Neural cell (in vitro differentiated cells): ENCODE results near the gene DPEP2. TPM values are rescaled to one million over a fixed set of nuclear protein-coding genes. Genes with fewer than 3 reads are reported as not detected.

Experiments used
- H2AFZ ChIP-seq: fragments of 200-600, 300-800 bp; sonication (generic), shearing (Covaris generic); 2 replicates; pipeline ENCODE4 v1.6.0; 2014; ENCODE audit warnings: low read depth, mild to moderate bottlenecking, antibody characterized with exemption, low read length, moderate library complexity
- H3F3A ChIP-seq: fragments of 200-600 bp; shearing (Covaris generic); 2 replicates; pipeline ENCODE4 v1.6.1; 2016; ENCODE audit warnings: mild to moderate bottlenecking, moderate library complexity, mixed read lengths, antibody characterized with exemption, low read length; ENCODE audit not compliant: insufficient read depth, poor library complexity, severe bottlenecking
- H3K27ac ChIP-seq: fragments of 200-600, 300-800 bp; sonication (generic), shearing (Covaris generic); 2 replicates; pipeline ENCODE4 v1.5.1; 2014; ENCODE audit warnings: mild to moderate bottlenecking, low read length, moderate library complexity
- H3K27me3 ChIP-seq: fragments of 300-800, 200-600 bp; sonication (generic), shearing (Covaris generic); 2 replicates; pipeline ENCODE4 v1.6.0; 2014; ENCODE audit warnings: mild to moderate bottlenecking, low read depth, low read length, moderate library complexity; ENCODE audit not compliant: insufficient read depth
- H3K36me3 ChIP-seq: fragments of 300-800, 200-600 bp; sonication (generic), shearing (Covaris generic); 2 replicates; pipeline ENCODE4 v1.5.1; 2014; ENCODE audit warnings: mild to moderate bottlenecking, antibody characterized with exemption, low read length, moderate library complexity; ENCODE audit not compliant: insufficient read depth
- H3K4me2 ChIP-seq: fragments of 300-800, 200-600 bp; sonication (generic), shearing (Covaris generic); 2 replicates; pipeline ENCODE4 v1.6.0; 2014; ENCODE audit warnings: mild to moderate bottlenecking, low read length
- H3K4me3 ChIP-seq: fragments of 300-800, 200-600 bp; sonication (generic), shearing (Covaris generic); 2 replicates; pipeline ENCODE4 v1.5.1; 2014; ENCODE audit warnings: mild to moderate bottlenecking, low read length, moderate library complexity
- H3K79me2 ChIP-seq: fragments of 200-600 bp; shearing (Covaris generic); replicated peaks from 2 replicates; pipeline ENCODE4 v1.6.0; 2014; ENCODE audit warnings: mild to moderate bottlenecking, low read length, moderate library complexity; ENCODE audit not compliant: insufficient read depth
- H3K9ac ChIP-seq: fragments of 300-800, 200-600 bp; sonication (generic), shearing (Covaris generic); 2 replicates; pipeline ENCODE4 v1.6.1; 2016; ENCODE audit warnings: mild to moderate bottlenecking, low read length, mixed read lengths
- H3K9me2 ChIP-seq: fragments of 200-600 bp; shearing (Covaris generic); 2 replicates; pipeline ENCODE4 v1.6.1; 2016; ENCODE audit warnings: mild to moderate bottlenecking, low read length, mixed read lengths; ENCODE audit not compliant: insufficient read depth
- H3K9me3 ChIP-seq: fragments of 200-600, 300-800 bp; sonication (generic), shearing (Covaris generic); 2 replicates; pipeline ENCODE4 v1.6.1; 2016; ENCODE audit warnings: mild to moderate bottlenecking, mixed run types, low read length, moderate library complexity, mixed read lengths
- H4K20me1 ChIP-seq: fragments of 200-600 bp; shearing (Covaris generic); 2 replicates; pipeline ENCODE4 v1.6.1; 2016; ENCODE audit warnings: mild to moderate bottlenecking, mixed run types; ENCODE audit not compliant: insufficient read depth
- CTCF ChIP-seq: fragments of 450-650 bp; IDR thresholded peaks from 2 replicates; pipeline ENCODE4 v1.5.1; 2014; ENCODE audit warnings: antibody characterized with exemption, mild to moderate bottlenecking, moderate library complexity; ENCODE audit not compliant: poor library complexity, severe bottlenecking
- EP300 ChIP-seq: fragments of 450-650 bp; conservative IDR thresholded peaks from 2 replicates; pipeline ENCODE4 v1.6.1; 2014; ENCODE audit warnings: antibody characterized with exemption, mild to moderate bottlenecking, moderate library complexity; ENCODE audit not compliant: poor library complexity, severe bottlenecking
- EZH2 ChIP-seq: fragments of 200-600, 300-800 bp; shearing (Covaris generic), sonication (generic); IDR thresholded peaks from 2 replicates; pipeline ENCODE4 v1.6.1; 2014; ENCODE audit warnings: antibody characterized with exemption, low read length, borderline replicate concordance, mild to moderate bottlenecking; ENCODE audit not compliant: insufficient read depth, poor library complexity, severe bottlenecking
- MXI1 ChIP-seq: fragments of 450-650 bp; conservative IDR thresholded peaks from 2 replicates; pipeline ENCODE4 v1.6.1; 2014; ENCODE audit warnings: antibody characterized with exemption, mild to moderate bottlenecking; ENCODE audit not compliant: poor library complexity, severe bottlenecking
- POLR2AphosphoS5 ChIP-seq: IDR thresholded peaks from 2 replicates; pipeline ENCODE4 v1.6.1; 2012
- RAD21 ChIP-seq: fragments of 450-650 bp; conservative IDR thresholded peaks from 2 replicates; pipeline ENCODE4 v1.6.1; 2014; ENCODE audit warnings: antibody characterized with exemption, mild to moderate bottlenecking, moderate library complexity
- REST ChIP-seq: IDR thresholded peaks from 2 replicates; pipeline ENCODE4 v1.6.1; 2012; ENCODE audit warnings: borderline replicate concordance
- SMC3 ChIP-seq: fragments of 450-650 bp; conservative IDR thresholded peaks from 2 replicates; pipeline ENCODE4 v1.6.1; 2014; ENCODE audit warnings: antibody characterized with exemption, mild to moderate bottlenecking, moderate library complexity; ENCODE audit not compliant: poor library complexity
- TAF1 ChIP-seq: IDR thresholded peaks from 2 replicates; pipeline ENCODE4 v1.6.1; 2012; ENCODE audit warnings: low read depth
- polyA plus RNA-seq: library from polyadenylated mRNA; depleted of rRNA; stranded (reverse); fragments of >200 nt; gene quantifications from 2 replicates; pipeline ENCODE4 v1.2.3, GENCODE V29; 2014

The DPEP2 gene
- polyA plus RNA-seq, 1 donor from 2014 or later = not detected

GRCh38 chr16:67941469-67942199 lies 57.6 kb downstream of the DPEP2 start:
- no peaks in the 10 kb centered on the region for H3K79me2 ChIP-seq
- H3K4me2 ChIP-seq = no peak overlapping the region
- no peak overlapping the region for H3K27ac ChIP-seq
- H4K20me1 ChIP-seq = no peaks in the 10 kb centered on the region
- TF ChIP-seq SMC3 = no peak
- TF ChIP-seq MXI1 = no peak
- no peak for TF ChIP-seq EZH2
- no peak overlapping the region for H3K9ac ChIP-seq
- no peaks in the 10 kb centered on the region for H3F3A ChIP-seq
- no peaks in the 10 kb centered on the region for H3K27me3 ChIP-seq
- no peaks in the 10 kb centered on the region for H3K9me2 ChIP-seq
- no peak overlapping the region for H3K4me3 ChIP-seq
- H2AFZ ChIP-seq = no peak overlapping the region
- no peaks in the 10 kb centered on the region for H3K9me3 ChIP-seq
- H3K36me3 ChIP-seq = no peaks in the 10 kb centered on the region

DNA sequence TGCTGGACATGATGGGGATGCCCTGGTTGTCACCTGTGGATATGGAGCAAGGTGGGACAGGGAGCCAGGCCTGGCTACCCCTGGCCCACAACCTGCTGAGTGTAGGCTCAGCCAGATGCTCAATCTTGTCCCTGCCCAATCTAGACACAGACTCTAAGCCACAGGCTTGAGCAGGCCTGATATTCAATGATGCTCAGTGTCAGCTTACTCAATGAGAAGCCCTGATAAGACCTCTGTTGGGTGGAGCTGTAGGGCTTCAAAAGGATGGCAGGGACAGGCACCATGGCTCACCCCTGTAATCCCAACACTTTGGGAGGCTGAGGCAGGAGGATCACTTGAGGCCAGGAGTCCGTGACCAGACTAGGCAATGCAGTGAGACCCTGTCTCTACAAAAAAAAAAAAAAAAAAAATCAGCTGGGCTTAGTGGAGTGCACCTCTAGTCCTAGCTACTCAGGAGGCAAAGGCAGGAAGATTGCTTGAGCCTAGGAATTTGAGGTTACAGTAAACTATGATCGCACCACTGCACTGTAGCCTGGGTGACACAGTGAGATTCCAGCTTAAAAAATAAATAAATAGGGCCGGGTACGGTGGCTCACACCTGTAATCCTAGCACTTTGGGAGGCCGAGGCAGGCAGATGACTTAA lies 58.7 kb downstream of the DPEP2 start:
- Histone ChIP-seq H3K4me2 (no peak overlapping the region), H3K36me3 (no peaks in the 10 kb centered on the region), H3F3A (no peaks in the 10 kb centered on the region), H3K27ac (no peak overlapping the region), H3K27me3 (no peaks in the 10 kb centered on the region), H3K9me2 (no peaks in the 10 kb centered on the region), H3K9me3 (no peaks in the 10 kb centered on the region), H3K4me3 (no peak overlapping the region), H4K20me1 (no peaks in the 10 kb centered on the region), H3K79me2 (no peaks in the 10 kb centered on the region), H3K9ac (no peak overlapping the region), H2AFZ (no peak overlapping the region)
- no peak for TF ChIP-seq POLR2AphosphoS5
- TF ChIP-seq EP300 = no peak
- TF ChIP-seq EZH2 = no peak
- TF ChIP-seq MXI1 = no peak
- no peak for TF ChIP-seq SMC3
- no peak for TF ChIP-seq TAF1
- TF ChIP-seq REST = no peak
- TF ChIP-seq CTCF = no peak
- TF ChIP-seq RAD21 = no peak
